HG02623 (cell line): ENCODE measurements around the gene IGLL5.

ENCODE experiments used
- ATAC-seq: cut with Tn5 transposase; IDR thresholded peaks from one replicate; pipeline ENCODE4 v1.9.1; 2021; ENCODE audit warnings: moderate library complexity; ENCODE audit not compliant: unreplicated experiment

Gene IGLL5

DNA sequence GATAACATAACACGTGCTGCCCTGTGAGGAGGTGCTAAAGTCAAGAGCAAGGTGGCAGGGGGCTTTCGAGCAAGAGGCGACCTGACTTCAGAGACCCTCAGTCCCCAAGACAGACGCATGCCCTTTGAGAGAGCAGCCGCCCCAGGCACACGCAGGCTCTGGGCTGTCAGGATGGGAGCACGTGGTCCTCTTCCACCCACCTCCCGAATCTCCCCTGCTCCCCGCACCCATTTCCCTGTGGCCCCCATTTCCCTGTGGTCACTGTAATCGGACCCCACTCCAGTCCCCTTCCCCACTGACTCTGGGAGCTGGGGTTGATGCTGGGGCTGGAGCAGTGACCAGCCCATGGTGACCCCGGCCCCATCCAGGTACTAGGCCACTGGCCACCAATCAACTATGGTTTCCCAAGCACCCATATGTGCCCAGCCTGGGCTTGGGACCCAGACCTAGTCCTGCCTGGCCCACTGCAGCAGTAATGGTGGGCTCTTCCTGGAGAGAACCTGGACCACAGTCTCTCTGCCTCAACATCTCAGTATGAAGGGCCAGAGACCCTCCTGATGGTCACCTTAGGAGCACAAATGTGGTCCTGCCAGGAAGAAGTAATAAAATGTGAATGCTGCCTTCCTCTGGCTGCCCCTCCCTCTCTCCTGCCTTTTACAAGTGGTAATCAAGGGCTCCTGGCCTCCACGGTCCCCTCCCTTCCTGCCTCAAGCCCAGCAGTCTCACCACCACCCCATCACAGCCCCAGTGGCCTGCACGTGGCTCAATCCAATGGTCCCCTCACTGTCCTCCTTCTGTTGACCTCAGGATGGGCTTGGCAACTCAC is 39.0 kb downstream of the IGLL5 start:
- no peak for ATAC-seq

- no peak for ATAC-seq
Observed at GRCh38 chr22:22927196-22927887, 39.7 kb downstream of the IGLL5 start.

DNA sequence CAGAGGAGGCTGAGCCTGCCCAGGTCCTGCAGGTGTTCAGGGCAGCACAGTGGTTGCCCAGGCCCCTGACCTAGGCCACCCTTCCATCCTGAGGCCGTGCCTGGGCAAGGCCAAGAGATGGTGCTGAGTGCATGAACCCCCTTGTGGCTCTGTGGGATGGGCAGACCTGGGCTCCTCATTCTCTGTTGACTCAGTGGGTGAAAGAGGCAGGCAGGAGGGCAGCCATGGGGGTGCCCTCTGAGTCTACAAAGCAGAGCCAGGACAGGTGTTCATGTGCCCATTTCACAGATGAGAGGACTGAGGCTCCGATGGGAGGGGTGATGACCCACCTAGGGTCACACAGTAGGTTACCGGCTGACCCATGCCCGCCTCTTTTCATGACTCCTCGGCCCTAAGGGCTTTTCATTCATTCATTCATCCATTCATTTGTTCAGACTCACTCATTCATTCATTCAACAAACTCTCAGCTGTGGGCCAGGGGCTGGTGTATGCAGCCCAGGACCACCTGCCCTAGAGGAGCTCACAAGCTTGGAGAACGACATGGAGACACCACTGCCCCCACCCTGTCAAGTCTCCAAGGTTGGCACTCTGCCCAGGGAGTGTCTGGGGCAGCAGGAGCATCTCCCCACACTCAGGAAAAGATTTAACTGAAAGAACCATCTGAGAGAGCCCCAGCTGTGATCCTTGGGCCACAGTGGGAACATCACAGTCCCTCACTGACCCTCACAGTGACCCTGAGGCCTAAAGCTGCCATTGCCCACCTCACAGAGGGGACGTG is 40.5 kb downstream of the IGLL5 start:
- ATAC-seq = no peak

- peak; percentile 78 for ATAC-seq
Observed at GRCh38 chr22:22928666-22929380, 41.2 kb downstream of the IGLL5 start.

- no peak for ATAC-seq
Observed at GRCh38 chr22:22929381-22930221, 42.0 kb downstream of the IGLL5 start.

DNA sequence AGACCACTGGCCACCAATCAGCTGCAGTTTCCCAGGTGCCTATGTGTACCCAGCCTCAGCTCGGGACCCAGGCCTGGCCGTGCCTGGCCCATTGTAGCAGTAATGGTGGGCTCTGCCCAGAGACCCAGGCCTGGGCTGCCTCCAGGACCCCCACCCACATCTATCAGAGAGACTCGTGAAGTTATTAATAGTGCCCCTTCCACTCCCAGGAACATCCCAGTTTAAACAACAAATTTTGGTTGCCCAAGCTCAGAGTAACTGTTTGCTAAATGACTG is 42.5 kb downstream of the IGLL5 start:
- ATAC-seq = no peak

DNA sequence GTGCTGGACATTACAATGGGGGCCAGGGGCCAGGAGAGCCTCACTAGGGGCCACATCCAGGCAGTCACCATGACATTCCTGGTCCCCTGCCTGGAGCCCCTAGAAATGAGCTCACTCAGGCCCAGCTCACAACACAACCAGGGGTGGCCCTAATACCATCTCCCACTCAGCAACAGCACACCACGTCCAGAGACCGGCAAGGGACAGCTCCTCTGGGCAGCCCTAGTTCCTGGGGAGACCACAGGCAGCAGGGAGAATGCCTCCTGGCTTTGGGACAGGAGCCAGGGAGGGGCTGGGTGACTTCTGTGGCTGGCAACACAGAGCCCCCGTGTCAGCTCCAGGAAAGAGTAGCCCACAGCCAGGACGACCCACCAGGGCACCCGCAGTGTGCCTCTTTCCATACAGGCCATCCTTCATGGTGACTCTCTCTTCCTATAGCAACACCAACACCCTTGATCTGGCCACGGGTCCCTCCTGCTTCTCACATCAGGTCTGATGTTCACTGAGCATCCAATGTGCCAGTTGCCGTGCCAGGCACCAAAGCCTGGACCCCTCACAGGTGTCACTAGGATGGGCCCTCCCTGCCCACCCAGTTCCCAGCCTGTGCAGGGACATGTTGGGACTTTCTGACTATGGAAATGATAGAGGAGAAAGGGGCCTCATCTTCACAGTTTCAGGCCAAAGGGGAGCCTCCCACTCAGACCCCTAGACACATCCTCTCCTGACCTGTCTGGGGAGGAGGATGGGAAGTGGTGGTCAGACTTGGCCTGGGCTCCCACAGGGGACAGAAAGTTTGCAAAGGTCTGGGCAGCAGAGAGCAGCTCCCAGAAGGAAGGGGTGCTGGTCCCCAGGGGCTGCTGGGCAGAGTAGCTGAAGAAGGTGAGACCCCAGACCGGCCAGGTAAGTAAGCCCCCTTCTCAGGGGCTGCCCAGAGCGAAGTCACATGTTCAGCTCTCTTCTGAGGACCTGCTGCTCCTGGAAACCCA is 43.2 kb downstream of the IGLL5 start:
- no peak for ATAC-seq

DNA sequence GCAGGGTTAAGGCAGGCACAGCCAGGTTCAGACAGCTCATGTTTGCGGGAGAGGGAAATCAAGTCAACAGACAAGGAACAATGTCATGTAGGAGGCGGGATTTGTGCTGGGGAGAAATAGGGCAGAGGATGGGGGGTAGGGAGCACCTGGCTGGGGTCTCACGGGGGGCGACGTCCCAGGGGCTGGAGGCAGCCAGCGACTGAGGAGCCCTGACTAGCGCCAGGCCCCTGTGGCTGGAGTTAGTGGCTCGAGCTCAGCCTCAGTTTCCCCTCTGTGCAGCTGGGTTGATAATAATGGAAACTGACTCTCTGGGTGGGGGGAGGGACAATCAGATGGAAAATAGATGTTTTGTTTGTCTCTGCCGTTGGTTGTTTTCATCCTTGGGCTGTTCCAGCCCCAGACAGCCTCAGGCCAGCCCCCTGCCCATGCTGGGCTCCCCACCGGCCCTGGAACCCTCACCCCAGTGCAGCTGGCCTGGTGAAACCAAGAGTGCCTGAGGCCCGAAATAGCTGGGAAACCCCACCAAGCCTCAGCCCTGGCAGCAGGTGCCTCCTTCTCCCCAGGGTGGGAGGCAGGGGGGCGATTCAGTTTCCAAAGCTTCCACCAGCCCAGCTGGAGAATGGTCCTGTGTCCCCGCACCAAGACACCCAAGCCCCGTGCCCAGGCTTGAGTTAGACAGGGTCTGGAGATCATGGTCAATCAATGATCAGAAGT is 44.1 kb downstream of the IGLL5 start:
- no peak for ATAC-seq

GRCh38 chr22:22932512-22932941 is 44.9 kb downstream of the IGLL5 start:
- ATAC-seq = no peak

GRCh38 chr22:22933100-22933806 is 45.6 kb downstream of the IGLL5 start:
- ATAC-seq = no peak

GRCh38 chr22:22933807-22934542 is 46.4 kb downstream of the IGLL5 start:
- no peak for ATAC-seq

- no peak for ATAC-seq
Observed at GRCh38 chr22:22934543-22935055, 47.0 kb downstream of the IGLL5 start.

GRCh38 chr22:22935056-22935545 is 47.5 kb downstream of the IGLL5 start:
- peak; percentile 11 for ATAC-seq

GRCh38 chr22:22935546-22936157 is 48.0 kb downstream of the IGLL5 start:
- peak; percentile 86 for ATAC-seq

DNA sequence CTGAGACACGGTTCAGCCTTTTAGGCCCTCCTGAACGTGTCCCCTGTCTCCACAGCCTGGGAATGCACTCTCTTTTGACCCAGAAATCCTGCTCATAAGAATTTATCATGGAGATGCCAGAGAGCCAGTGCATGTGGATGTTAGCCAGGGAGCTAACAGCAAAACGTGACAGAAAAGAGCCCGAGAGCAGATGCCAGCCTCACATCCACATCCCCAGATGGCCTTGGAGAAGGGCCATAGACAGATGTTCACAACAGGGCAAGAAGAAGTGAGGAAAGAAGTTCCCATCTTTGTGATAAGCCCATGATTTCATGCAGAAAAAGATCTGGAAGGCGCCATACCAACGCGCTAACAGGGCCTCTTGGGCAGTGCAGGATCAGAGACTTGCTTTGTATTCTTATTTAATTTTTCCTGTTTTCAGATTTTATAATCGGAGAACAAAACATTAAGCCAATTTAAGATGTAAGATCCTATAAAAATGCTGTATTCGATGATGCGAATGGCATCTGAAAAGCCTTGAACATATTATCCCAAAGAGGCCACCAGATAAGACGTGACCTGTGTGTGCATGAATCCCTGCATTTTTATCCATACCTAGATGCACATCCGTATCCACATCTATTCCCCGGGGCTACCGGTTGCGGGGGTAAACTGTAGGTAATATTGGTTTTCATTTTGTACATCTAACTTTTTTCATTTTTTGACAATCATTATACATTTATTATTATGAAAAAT is 48.7 kb downstream of the IGLL5 start:
- ATAC-seq = no peak
